Measurements from ENCODE around the gene TNFRSF21. TPM values are rescaled to one million over a fixed set of nuclear protein-coding genes. Genes with fewer than 3 reads are reported as not detected.

Gene TNFRSF21
- total RNA-seq, 1 donor from 2014 or later: 74.2 TPM

DNA sequence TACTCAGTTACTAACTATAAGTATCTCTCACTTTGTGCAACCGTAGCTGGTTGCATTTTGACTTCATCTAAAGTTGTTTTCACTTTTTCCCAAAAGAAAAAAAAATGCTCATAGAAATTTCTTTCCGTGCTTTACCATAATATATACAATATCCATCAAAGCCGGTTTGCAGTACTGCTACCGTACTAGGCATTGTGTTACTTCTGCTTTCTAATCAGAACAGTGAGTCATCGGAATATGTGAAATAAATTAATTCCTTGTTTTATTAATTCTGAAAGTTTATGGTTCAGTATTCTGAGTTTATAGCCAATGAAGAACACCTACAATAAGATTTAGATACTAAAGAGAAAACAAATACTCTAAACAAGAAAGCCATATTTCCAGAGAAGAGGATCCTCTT lies 72.5 kb downstream of the TNFRSF21 start:
- DNase-seq (ENCODE audit: extremely low spot score, unreplicated experiment): no peak
- H3K27ac Mint-ChIP-seq: no peak overlapping the region
- H3K4me1 Mint-ChIP-seq (ENCODE audit: unreplicated experiment): peaks cover 24% of the 10 kb centered on the region
- no peaks in the 10 kb centered on the region for H3K27me3 Mint-ChIP-seq
- H3K4me3 Mint-ChIP-seq: no peak overlapping the region
- TF ChIP-seq CTCF (conservative IDR thresholded peaks at IDR 0.05): no peak
- H3K36me3 Mint-ChIP-seq: peaks cover 38% of the 10 kb centered on the region
- H3K9me3 Mint-ChIP-seq: no peaks in the 10 kb centered on the region

GRCh38 chr6:47235964-47236760 lies 73.5 kb downstream of the TNFRSF21 start:
- Mint-ChIP-seq H3K27me3 (no peaks in the 10 kb centered on the region), H3K27ac (peak overlapping the region; percentile 58), H3K4me3 (no peak overlapping the region), H3K9me3 (no peaks in the 10 kb centered on the region), H3K36me3 (peaks cover 38% of the 10 kb centered on the region), H3K4me1 (ENCODE audit: unreplicated experiment) (peaks cover 24% of the 10 kb centered on the region)
- no peak for DNase-seq (ENCODE audit: extremely low spot score, unreplicated experiment)
- TF ChIP-seq CTCF (conservative IDR thresholded peaks at IDR 0.05): no peak

DNA sequence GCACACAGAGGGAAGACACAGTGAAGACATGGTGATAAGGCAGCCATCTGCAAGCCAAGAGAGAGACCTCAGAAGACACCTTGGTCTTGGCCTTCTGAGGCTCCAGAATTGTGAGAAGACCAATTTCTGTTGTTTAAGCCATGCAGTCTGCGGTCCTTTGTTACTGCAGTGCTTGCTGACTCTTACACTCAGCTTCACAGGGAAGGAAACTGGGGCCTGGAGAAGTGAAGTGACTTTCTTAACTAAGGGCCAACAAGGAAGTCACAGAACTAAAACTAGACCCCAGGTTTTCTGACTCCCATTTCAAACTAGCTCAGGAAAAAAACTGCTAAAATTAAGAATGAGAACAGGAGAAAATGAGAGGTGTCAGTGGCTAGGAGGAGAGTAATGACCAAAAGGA lies 74.3 kb downstream of the TNFRSF21 start:
- Mint-ChIP-seq H3K27ac (peak overlapping the region; percentile 58), H3K27me3 (no peaks in the 10 kb centered on the region), H3K9me3 (no peaks in the 10 kb centered on the region), H3K36me3 (peaks cover 42% of the 10 kb centered on the region), H3K4me3 (no peak overlapping the region), H3K4me1 (ENCODE audit: unreplicated experiment) (peaks cover 24% of the 10 kb centered on the region)
- TF ChIP-seq CTCF (conservative IDR thresholded peaks at IDR 0.05): no peak
- DNase-seq (ENCODE audit: extremely low spot score, unreplicated experiment): no peak

GRCh38 chr6:47234266-47234933 lies 75.3 kb downstream of the TNFRSF21 start:
- Mint-ChIP-seq H3K4me3 (no peak overlapping the region), H3K36me3 (peaks cover 41% of the 10 kb centered on the region), H3K27ac (peak overlapping the region; percentile 35), H3K4me1 (ENCODE audit: unreplicated experiment) (peaks cover 24% of the 10 kb centered on the region), H3K9me3 (peaks cover 5% of the 10 kb centered on the region), H3K27me3 (no peaks in the 10 kb centered on the region)
- TF ChIP-seq CTCF (conservative IDR thresholded peaks at IDR 0.05): no peak
- no peak for DNase-seq (ENCODE audit: extremely low spot score, unreplicated experiment)

GRCh38 chr6:47231151-47231550 lies 78.6 kb downstream of the TNFRSF21 start:
- no peak for TF ChIP-seq CTCF (conservative IDR thresholded peaks at IDR 0.05)
- Mint-ChIP-seq H3K27ac (no peak overlapping the region), H3K4me3 (no peak overlapping the region), H3K4me1 (ENCODE audit: unreplicated experiment) (peaks cover 7% of the 10 kb centered on the region), H3K36me3 (peaks cover 40% of the 10 kb centered on the region), H3K27me3 (no peaks in the 10 kb centered on the region), H3K9me3 (peaks cover 5% of the 10 kb centered on the region)
- no peak for DNase-seq (ENCODE audit: extremely low spot score, unreplicated experiment)
